GM13977 (cell line): ENCODE results near the gene IDNK.
"Not testable (repeated sequence)": the region's sequence is repeated elsewhere in the genome, so short reads cannot be mapped to it uniquely, and the experiment has no call there.

Experiments
- DNase-seq: peaks from one replicate; pipeline ENCODE4 v3.0.0; 2012; ENCODE audit warnings: low spot score
- CTCF ChIP-seq: IDR thresholded peaks from 2 replicates; pipeline ENCODE4 v1.5.1; 2012; ENCODE audit warnings: mild to moderate bottlenecking, control low read depth; ENCODE audit not compliant: insufficient read depth; ENCODE audit errors: extremely low read depth, missing control alignments
- in situ Hi-C: fragments of 300-500 bp; cut with MboI; formaldehyde crosslinking; loops from one replicate; pipeline ENCODE4 v1.12.0; 2022; ENCODE audit warnings: low sequenced_read_pairs, low pct_unique_long_range_greater_than_20kb, mixed read lengths, inconsistent platforms; ENCODE audit not compliant: unreplicated experiment

IDNK gene

DNA sequence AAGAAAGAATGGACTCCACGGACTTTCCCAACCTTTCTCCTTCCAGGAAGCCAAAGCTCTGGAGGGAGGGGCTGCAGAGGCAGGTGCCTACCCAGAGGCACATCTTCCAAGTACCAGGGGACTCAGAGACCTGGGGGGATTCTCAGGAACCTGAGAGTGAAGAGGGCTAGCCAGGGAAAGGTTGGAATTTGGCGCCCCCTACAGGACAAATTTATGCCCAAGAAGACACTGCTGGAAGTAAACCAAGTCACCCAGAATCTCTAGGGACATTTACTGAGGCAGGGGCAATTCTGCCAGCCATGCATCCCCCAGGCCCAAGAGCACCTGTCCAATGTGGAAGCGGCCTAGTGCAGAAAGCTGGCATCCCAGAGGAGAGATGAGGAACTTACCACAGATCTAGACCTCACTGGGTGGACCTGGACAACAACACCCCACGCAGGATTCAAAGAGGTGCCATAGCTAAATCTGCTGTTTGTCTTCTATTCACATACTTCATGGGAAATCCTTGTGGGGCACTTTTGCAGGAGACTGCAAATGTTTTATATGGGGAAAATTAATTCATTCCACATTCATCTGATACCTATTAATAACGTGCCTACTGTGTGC lies 25.9 kb upstream of the IDNK start:
- peak; percentile 76 for TF ChIP-seq CTCF
- peak; percentile 64 for DNase-seq
- in situ Hi-C loops = no loop called here

DNA sequence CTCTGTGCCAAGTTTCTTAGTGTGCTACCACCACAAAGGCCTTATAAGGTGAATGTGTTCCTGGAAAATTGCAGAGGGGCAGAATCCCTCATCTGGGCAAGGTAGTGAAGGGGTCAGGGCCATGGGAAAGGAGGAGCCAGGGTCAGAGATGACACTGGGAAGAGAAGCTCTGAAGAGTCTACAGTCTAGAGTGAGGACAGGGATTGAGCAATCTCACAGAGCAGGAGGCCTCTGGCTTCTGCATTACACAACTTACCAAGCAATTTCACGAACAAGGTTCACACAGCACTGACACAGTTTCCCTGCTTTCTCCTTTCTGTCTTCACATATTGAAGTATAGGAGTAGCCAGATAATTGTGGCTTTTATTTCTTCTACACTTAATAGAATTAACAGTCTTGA lies 24.5 kb upstream of the IDNK start:
- no peak for TF ChIP-seq CTCF
- in situ Hi-C loops = no loop called here
- no peak for DNase-seq

GRCh38 chr9:83599071-83599470 lies 23.9 kb upstream of the IDNK start:
- DNase-seq = no peak
- in situ Hi-C loops = no loop called here
- no peak for TF ChIP-seq CTCF

- no peak for TF ChIP-seq CTCF
- no peak for DNase-seq
- in situ Hi-C loops = no loop called here
Measured at GRCh38 chr9:83601463-83601862, 21.5 kb upstream of the IDNK start.

DNA sequence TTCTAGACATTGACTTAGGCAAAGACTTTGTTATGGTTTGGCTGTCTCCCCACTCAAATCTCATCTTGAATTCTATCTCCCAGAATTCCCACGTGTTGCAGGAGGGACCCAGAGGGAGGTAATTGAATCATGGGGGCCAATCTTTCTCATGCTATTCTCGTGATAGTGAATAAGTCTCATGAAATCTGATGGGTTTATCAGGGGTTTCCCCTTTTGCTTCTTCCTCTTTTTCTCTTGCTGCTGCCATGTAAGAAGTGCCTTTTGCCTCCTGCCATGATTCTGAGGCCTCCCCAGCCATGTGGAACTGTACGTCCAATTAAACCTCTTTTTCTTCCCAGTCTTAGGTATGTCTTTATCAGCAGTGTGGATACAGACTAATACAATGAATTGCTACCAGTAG lies 15.3 kb upstream of the IDNK start:
- in situ Hi-C loops, DNase-seq: not testable (repeated sequence)

DNA sequence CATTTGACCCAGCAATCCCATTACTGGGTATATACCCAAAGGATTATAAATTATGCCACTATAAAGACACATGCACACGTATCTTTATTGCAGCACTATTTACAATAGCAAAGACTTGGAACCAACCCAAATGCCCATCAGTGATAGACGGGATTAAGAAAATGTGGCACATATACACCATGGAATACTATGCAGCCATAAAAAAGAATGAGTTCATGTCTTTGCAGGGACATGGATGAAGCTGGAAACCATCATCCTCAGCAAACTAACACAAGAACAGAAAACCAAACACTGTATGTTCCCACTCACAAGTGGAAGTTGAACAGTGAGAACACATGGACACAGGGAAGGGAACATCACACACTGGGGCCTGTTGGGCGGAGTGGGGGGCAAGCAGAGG lies 9.6 kb upstream of the IDNK start:
- not testable (repeated sequence) for DNase-seq
- in situ Hi-C loops = loop anchor here (10.0 kb wide), 1 partner anchor 302 kb away; no protein-coding TSS in a partner anchor

- DNase-seq = no peak
- in situ Hi-C loops = loop anchor here (10.0 kb wide), 1 partner anchor 298 kb away; no protein-coding TSS in a partner anchor
- TF ChIP-seq CTCF = no peak
Measured at GRCh38 chr9:83617299-83617698, 5.6 kb upstream of the IDNK start.
